ENCODE measurements around the gene KLF6. TPM values are rescaled to one million over a fixed set of nuclear protein-coding genes. Genes with fewer than 3 reads are reported as not detected.

Gene KLF6
- total RNA-seq, 1 donor from 2014 or later = 98.5 TPM

DNA sequence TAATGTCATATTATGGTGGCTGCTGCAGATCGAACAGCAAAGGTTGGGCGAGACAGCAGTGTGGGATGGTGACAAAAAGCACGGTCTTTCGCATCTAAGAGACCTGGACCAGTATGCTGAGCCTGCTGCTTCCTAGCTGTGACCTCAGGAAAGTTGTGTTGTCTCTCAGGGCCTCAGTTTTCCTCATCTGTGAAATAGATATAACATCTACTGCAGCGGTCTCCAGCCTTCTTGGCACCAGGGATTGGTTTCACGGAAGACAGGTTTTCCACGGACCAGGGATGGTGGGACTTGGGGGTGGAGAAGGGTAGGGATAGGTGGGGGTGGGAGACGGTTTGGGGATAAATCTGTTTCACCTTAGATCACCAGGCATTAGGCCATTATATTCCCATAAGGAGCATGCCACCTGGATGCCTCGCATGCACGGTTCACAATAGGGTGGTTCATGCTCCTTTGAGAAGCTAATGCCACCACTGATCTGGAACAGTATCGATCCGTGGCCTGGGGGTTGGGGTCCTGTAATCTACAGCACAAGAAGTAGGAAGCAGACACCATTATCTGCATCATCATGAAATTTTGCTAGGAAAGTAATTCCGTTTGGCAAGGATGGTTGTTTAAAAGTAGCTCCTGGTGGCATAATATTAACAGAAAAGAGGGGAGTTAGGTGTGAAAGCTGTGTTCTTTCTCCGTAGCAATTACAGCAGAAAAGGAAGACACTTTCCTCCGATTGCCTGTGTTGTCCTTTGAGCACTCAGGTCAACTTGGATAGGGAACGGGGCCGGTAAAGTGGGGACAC lies 10.8 kb downstream of the KLF6 start:
- ATAC-seq = peak; percentile 3

DNA sequence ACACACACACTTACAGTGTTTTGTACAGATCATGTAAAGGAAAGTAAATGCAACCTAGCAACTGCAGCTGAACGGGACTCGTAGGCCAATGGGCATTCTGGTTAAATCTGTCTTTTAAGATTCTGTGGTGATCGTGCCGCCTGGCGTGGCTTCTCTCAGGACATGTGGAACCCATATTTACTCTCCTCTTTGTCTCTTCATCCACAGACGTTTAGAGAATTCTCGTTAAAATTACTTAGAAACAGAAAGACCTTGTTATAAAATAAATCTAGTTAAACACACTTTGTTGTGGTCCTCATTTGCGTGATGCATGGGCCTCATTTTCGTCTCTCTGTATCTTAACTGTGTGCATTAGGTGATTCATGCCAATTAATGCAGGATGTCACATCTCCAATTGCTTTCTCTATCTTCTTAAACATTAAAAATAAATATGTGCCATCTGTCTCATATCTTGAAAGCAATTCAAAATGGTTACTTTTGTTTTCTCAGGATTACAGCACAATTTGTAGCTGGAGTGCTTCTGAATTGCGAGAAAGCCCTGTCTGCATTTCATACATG lies 11.5 kb downstream of the KLF6 start:
- no peak for ATAC-seq

DNA sequence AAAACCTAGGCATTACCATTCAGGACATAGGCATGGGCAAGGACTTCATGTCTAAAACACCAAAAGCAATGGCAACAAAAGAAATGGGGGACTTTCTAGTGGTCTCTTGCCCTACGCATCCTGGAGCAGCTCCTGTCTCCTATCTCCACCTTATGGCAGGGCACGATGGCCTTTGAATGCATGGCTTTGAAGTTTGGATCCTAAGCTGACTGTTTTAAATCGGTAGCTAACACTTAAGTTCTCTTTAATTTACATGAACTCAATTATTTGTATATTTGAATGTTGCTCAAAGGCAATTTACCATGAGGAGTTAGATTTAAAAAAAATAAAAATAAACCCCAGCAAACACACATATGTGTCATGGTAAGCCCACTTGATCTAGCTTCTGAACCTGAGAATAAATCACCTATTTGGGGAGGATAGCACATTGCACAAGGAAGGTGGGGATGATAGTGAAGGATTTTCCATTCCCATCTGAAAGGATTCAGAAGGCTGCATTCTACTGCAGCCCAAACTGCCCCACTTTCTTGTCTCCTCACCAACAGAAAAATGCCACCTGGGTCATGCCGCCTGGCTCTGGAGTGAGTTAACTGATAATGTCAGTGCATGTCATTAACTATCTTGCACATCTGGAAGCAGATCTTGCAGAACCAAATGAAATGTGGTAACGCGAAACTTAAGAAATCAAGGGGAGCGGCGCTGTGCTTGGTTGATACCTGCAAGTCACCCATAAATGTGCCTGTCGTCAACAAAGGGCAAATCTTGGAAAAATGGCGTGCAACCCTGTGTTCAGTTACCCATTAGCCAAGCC lies 12.4 kb downstream of the KLF6 start:
- ATAC-seq = no peak

DNA sequence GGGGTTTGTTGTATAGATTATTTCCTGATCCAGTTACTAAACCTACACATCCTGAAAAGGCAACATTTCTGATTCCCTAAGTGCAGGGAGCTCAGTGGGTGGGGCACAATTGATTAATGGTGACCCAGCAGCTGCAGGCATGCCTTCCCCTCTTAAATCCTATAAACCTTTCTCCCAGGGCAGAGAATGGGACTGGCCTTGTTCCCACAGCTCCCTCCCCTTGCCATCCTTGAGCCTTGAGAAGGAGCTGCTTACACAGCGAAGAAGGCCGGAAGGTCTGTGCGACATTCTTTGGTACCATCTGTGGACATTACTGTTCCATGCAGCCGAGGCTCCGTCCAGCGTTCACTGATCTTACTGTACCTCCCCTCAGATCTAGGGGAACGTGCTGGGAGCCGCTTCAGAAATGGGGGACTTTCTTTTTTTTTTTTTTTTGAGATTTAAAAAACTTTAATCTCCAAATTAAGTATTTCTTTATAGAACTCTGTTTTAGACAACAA lies 14.3 kb downstream of the KLF6 start:
- ATAC-seq = no peak

DNA sequence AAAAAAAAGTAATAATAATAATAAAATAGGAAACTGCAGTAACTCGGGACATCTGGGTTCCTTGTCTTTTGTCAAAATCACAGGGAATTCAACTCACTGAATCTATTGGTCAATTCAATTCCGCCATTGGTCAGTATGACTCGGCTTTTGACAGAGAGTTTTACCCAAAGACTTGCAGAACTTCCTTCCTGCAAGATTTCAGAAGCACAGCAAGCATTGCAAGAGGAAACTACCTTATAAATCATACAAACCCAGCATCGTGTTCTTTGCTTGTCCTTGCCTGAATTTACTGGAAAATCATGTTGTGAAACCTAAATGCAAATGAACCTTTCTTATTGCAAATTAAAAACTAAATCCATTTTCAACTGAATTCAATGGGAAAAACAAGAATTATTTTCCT lies 15.5 kb downstream of the KLF6 start:
- ATAC-seq = no peak

DNA sequence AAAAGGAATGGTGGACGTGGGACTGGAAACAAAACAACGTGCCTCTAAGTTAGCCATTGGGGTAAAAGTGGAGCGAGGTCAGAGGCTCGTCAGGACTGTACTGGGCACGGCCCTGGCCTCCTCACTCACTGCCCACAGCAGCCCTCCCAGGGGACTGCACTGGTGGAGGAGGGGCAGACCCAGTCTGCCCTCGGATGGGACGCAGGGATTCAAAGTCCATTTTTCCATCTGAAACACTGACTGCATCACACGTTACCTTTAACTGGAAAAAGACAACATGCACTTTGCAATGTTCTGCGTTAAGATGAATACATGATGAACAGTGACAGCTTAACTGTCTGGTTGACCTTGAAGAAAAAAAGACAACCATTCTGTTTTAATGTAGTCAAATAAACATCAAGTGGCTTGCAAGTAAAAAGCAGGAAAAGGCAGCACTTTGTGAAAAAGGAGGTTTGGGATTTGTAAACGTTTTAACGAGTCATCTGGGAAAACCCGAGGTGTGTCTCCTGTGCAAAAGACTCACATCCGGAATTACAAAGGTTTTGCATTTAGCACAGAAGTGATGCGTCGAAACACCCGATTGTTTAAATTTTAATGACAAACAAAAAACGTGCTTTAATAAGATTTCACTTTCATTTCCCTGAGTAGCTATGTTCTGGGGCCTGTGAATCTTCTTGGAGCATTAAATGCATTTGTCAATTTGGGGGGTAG lies 18.8 kb downstream of the KLF6 start:
- no peak for ATAC-seq

DNA sequence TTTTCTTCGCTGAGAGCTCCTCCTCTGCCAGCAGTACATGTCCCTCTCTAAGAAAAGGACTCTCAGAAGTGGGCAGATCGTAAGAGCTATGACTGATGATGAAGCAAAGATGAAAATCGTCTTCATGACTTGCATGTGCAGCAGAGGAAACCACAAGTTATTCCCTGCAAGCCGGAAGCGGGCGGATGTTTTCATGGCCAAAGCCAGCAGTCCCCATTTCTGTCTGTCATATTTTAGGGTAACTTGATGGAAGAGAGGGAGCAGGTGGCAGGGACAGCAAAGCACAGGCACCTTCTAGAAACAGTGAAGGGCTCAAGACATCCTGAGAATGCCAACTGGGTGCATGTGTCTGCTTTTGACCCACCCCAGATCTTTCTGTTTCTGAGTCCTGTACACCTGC lies 19.9 kb downstream of the KLF6 start:
- no peak for ATAC-seq

DNA sequence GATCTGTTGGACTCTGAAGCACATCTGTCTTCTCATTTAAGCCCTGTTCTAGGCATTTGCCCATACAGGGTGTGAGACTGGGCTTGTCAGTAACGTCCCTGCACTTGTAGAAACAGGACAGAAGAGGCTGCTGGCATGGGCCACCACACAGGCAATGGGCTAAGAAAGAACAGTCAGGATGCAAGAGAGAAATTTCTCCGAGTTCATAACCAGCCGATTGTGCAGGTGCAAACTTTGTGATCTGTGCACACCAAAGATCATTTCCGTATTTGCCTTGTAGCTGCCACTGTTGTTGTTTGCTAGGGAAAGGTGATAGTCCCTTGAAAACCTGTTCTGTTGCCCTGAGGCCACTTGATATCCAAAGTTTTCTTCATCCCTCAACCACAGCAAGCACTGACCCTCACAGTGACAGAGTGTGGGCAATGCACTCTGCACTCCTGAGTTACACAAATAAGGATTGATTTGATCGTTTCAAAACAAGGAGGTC lies 20.3 kb downstream of the KLF6 start:
- peak; percentile 59 for ATAC-seq

DNA sequence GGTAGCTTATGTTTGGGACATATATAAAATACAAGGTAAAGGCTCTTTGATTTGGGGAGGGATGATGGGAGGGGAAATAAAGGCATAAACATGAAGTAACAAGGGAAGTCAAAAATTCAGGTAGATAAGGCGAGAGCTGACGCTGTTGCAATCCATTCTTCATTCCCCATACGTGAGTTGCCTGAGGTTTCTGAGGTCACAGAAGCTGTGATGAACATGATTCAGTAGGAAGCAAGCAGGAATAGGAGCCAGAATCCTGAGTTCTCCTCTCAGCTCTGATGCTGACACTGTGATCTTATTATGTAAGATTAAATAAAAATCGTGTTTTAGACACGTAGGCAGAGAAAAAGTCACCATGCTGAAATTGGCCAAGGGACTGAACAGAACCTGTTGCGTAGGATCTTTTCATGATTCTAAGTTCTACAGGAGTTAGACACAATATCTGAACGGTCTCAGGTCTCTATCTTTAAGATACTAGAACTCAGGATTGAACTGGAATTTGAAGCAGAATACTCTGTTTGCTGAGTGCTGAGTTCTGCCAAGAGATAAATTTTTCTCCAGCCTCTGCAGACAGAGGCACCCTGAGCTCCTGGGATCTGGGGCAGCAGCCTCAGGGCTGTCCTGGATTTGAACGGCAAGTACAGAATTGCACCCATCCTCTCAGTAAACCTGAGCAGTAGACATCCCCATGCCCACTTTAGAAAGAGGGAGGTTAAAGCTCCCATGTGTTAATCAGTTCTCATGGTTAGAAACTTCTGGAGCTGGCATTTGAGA lies 21.0 kb downstream of the KLF6 start:
- ATAC-seq = peak; percentile 76

DNA sequence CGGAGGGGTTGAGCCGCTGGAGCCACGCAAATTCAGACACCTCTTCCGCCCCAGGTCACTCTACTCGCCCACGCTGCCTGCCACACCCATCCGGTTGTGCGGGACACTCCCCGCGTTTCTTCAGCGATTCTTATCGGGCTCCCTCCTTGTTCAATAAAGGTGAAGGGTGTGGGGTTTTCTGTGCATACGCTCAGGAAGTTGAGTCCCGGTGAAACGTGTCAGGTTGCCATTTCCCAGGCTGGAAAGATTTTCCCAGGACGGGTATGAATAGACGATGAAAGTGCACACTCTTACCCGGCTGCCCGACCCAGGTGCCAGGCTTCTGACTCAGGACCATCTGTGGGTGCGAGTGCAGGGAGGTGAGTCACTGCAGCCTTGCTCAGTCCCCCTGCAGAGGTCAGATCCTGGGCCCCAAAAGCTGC lies 22.0 kb downstream of the KLF6 start:
- ATAC-seq = peak; percentile 86

DNA sequence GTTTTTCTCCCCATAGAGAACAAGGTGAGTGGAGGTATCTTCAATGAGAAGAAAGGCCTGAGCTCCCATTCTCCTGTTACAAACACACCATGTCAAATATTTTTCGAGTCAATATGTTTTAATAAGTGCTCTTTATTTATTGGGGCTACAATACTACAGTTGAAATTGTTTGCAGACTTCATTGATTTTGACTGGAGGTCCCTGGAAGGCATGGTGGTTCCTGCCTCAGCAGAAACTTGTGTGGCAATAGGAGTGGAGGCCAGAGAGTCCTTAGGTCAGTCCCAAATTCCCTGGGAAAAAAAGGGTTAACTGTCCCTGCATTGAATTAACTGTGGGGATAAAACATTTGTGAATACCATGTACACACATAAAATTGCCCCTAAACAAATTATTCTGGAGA lies 22.7 kb downstream of the KLF6 start:
- ATAC-seq = no peak

DNA sequence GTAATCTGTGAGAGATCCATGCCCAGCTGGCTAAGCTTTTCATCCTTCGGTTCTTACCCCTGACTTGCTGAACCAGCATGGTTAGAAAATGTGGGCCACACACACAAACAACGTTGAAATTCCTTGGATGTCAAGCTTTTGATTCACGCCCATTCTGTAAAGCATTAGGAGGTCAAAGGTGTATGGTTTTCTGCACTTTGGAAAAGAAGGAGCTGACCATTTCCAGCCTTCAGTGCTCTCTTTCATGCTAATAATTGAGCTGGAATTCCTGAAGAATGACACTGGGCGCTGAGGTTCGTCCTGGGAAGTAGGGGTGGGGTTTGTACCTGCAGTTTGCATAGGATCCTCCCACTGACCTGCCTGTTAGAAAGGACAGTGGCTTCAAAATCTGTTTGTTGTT lies 23.1 kb downstream of the KLF6 start:
- no peak for ATAC-seq

DNA sequence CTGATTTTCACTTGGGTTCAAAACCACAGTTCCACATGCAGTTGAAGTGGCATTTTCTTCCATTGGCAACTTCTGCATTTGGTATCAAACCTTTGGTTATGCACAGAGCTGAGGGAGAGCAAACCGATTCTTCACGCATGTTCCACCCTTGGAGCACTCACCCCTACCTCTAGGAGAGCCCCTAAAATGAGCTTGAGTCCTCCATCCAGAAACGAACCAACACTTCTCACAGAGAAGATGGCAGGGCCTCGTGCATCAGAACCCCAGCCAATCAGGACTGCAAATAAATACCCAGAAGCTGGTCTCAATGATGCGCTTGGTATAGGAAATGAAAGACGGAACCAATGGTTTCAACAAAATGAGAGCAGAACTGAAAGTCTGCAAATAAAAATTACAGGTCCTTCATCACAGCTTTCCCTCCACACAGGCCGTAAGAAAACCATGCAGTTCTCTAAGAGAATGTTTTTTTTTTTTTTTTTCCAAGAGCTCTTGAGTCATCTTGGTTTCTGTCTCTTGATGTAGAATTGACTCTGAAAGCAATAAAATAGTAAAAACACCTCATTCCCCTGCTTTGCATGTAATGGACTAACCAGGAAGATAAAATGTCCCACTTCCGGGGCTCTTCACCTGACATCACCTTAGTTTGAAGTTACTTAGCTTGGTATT lies 23.9 kb downstream of the KLF6 start:
- ATAC-seq = no peak

DNA sequence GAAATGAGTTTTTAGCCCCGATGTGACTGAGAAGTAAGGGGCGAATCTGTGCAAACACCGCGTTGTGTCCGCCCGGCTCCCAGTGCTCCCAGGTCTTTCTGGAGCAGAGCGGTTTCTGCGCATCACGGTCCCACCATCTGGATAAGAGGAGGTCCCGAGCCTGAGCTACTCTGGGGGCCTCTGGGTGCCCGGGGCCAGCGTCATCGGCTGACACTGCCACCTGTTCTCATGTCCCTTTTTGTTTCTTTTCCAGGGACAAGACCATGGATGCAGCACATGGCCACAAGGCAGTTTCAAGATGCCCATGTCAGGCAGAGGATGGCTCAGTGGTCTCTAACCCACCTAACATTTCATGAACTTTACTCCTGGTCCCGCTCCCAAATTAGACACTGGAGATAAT lies 24.9 kb downstream of the KLF6 start:
- no peak for ATAC-seq

DNA sequence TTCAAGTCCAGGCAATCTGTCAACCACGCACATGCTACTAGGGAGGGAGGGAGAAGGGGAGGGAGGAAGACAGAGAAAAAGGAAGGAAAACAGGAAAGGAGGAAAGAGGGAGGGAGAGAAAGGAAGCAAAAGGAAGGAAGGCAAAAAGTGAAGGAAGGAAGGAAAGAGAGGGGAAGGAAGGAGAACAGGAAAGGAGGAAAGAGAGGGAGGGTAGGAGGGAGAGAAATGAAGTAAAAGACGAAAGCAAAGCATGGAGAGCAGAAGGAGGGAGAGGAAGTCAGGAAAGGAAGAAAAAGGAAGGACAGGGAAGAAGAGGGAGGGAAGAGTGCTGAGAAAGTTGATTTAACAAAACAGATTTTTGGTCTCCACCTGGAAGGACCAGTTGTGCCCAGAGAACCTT lies 25.6 kb downstream of the KLF6 start:
- ATAC-seq = no peak

DNA sequence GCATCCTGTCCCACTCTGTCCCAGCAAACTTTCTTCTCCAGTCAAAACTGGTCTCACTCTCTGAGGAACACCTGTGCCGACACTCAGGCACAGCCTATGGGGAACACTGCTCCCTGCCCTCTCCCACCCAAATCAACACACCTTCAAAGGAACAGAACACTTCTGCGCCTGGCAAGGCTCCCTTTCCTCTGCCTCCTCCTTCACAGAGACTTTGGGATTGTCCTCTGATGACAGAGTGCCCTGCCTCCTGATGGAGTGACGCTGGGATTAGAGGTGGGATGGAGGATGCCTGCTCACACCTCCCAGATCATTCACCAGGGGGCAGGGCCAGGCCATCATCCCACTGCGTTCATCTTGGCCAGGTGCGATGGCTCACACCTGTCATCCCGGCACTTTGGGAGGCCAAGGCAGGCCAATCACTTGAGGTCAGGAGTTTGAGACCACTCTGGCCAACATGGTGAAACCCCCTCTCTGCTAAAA lies 26.5 kb downstream of the KLF6 start:
- no peak for ATAC-seq

DNA sequence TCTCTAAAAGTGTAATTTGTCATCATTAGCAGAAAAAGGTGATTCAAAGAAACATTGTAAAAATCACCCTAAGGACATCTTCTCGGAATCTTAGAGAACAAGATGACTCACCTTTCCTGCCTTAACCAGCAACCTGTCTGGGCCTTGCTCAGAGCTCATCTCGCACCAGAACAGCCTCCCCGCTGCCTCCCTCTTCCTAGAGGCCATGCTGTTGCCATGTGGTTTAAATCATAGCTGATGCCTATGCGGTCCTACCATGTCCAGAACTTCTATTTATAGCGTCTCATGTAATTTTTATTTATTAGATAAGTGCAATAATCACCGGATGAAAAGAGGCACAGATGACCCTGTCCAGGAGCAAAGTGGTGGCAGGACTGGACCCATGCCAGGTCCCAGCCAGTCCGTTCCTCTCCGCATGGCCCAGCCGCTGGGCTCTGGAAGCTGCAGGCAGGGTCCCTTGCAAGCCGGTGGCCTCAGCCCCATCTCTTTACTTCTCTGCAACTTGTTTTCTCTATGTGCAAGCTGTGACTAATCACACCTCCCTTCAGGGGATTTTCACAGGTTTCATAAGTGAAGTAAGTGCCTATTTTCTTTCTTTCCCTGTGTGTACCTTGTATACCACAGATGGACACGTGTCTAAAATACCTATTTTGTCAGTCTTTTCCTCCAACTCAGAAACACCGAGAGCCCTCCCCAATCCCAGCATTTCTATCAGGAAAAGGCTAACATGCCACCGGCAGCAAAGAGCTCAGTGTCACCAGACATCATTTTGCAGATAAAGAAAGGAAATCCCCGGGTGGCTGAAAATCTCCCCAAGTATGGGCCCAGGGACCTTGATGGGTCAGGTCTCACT lies 27.1 kb downstream of the KLF6 start:
- peak; percentile 68 for ATAC-seq

DNA sequence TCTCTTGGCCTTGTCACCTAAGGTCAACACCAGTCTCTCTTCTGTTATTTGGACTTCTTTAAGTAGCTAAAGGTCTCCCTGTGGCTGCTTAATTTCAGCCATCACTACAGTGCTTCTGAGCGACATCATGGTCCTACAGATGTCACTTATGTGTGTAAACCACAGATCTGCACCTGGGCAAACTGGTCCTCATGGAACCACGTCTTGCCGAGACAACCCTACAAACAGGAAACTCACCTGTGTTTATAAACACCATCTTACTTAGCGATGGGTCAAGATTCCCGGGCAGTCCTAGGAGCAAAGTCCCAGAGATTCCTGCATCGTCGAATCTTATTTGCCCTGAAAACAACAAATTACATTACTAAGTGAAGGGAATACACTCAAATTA lies 27.8 kb downstream of the KLF6 start:
- ATAC-seq = no peak

DNA sequence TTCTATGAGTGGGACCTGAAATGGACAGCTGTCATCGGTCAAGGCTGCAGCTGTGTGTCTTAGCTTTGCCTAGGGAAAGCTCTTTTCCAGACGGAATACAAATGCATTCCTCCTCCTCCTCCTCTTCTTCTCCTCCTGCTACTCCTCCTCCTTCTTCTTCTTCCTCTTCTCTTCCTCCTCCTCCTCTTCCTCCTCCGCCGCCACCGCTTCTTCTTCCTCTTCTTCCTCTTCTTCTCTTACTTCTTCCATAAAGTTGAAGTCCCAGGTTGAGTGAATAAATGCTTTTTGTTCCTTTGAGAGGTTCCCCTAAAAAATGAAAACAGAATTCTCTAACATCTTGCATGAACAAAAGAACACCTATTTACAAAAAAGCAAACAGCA lies 28.7 kb downstream of the KLF6 start:
- no peak for ATAC-seq

Measured in esophagus mucosa (tissue), 1 donor.